Mesendoderm (in vitro differentiated cells): ENCODE measurements around the gene TNKS1BP1.

Source experiments
- DNase-seq: peaks from one replicate; pipeline ENCODE4 v3.0.0; 2013
- H2AK5ac ChIP-seq: 2 replicates; pipeline ENCODE4 v1.6.1; 2013; ENCODE audit warnings: low read length, inconsistent platforms
- H2BK120ac ChIP-seq: 2 replicates; pipeline ENCODE4 v1.6.1; 2013; ENCODE audit warnings: low read depth, mild to moderate bottlenecking, low read length, moderate library complexity, mixed read lengths
- H2BK15ac ChIP-seq: replicated peaks from 2 replicates; pipeline ENCODE4 v1.6.1; 2013; ENCODE audit warnings: low read depth, mild to moderate bottlenecking, moderate library complexity
- H2BK5ac ChIP-seq: 2 replicates; pipeline ENCODE4 v1.6.1; 2013; ENCODE audit warnings: low read length, inconsistent platforms
- H3K18ac ChIP-seq: 2 replicates; pipeline ENCODE4 v1.6.1; 2013; ENCODE audit warnings: mild to moderate bottlenecking, low read length, mixed read lengths
- H3K23ac ChIP-seq: one replicate; pipeline ENCODE4 v1.6.1; 2013; ENCODE audit warnings: low read length
- H3K27ac ChIP-seq: 2 replicates; pipeline ENCODE4 v1.5.1; 2013; ENCODE audit warnings: low read depth, mild to moderate bottlenecking, inconsistent platforms, low read length, moderate library complexity
- H3K27me3 ChIP-seq: 2 replicates; pipeline ENCODE4 v1.6.1; 2013; ENCODE audit warnings: low read length, control low read depth, mild to moderate bottlenecking, inconsistent platforms; ENCODE audit not compliant: insufficient read depth, poor library complexity
- H3K36me3 ChIP-seq: 2 replicates; pipeline ENCODE4 v1.6.1; 2013; ENCODE audit warnings: low read length, inconsistent platforms; ENCODE audit not compliant: control insufficient read depth, insufficient read depth
- H3K4ac ChIP-seq: one replicate; pipeline ENCODE4 v1.6.1; 2013; ENCODE audit warnings: low read depth, mild to moderate bottlenecking, low read length, moderate library complexity
- H3K4me1 ChIP-seq: 2 replicates; pipeline ENCODE4 v1.6.1; 2013; ENCODE audit warnings: low read depth, low read length, inconsistent platforms; ENCODE audit not compliant: control insufficient read depth
- H3K4me2 ChIP-seq: 2 replicates; pipeline ENCODE4 v1.6.1; 2013; ENCODE audit warnings: low read length
- H3K4me3 ChIP-seq: 2 replicates; pipeline ENCODE4 v1.5.1; 2013; ENCODE audit warnings: mild to moderate bottlenecking, low read length
- H3K56ac ChIP-seq: one replicate; pipeline ENCODE4 v1.6.1; 2013; ENCODE audit warnings: low read length
- H3K79me1 ChIP-seq: 2 replicates; pipeline ENCODE4 v1.6.1; 2013; ENCODE audit warnings: low read length, inconsistent platforms
- H3K79me2 ChIP-seq: 2 replicates; pipeline ENCODE4 v1.6.1; 2013; ENCODE audit warnings: mild to moderate bottlenecking, low read length; ENCODE audit not compliant: control insufficient read depth, insufficient read depth
- H3K9ac ChIP-seq: 2 replicates; pipeline ENCODE4 v1.6.1; 2013; ENCODE audit warnings: low read length, inconsistent platforms
- H4K5ac ChIP-seq: one replicate; pipeline ENCODE4 v1.6.1; 2013; ENCODE audit warnings: low read length
- H4K8ac ChIP-seq: one replicate; pipeline ENCODE4 v1.6.1; 2013; ENCODE audit warnings: low read depth, mild to moderate bottlenecking, control low read depth, low read length, moderate library complexity
- WGBS: extraction: QIAGEN DNeasy Blood & Tissue Kit; methylation state at CpG from one replicate; pipeline ENCODE4 v1.1.7; 2013; ENCODE audit warnings: low lambda C conversion rate, missing lambda C conversion rate; ENCODE audit not compliant: insufficient coverage; ENCODE audit errors: extremely low coverage; 5-methylcytosine and 5-hydroxymethylcytosine counted together

Gene TNKS1BP1

DNA sequence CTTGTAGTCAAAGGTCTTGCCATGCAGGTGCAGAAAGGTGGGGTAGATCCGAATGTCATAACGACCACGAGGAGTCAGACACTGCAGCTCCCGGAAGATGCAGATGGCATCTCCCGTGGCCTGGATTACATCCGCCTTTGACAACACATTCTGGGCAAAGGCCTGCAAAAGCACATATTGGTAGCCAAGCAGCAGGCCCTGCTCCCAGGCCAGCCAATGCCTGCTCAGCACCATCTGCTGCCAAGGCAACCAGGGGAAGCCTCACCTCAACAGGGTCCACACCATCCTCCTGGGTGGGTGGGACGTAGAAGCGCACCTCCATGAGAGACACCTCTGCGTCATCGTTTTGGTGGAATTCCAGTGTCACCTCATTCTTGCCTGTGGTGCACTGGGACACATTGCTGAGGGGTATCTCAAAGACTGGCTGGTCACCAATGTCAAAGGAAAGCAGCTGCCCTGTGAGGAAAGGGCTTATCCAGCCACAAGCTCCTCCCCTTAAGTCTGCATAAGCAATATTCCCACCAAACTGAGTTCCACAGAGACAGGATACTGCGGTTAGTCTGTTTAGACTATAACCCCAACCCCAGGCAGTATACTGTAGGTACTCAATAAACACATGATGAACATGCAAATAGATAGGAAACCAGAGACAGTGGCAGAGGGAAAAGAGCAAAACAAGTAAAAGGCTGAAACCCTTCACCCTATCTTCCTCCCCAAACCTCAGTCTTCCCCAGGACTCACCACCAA is 8.1 kb upstream of the TNKS1BP1 start:
- Histone ChIP-seq H2BK5ac (no peak overlapping the region), H3K27me3 (no peaks in the 10 kb centered on the region), H3K27ac (no peak overlapping the region)

DNA sequence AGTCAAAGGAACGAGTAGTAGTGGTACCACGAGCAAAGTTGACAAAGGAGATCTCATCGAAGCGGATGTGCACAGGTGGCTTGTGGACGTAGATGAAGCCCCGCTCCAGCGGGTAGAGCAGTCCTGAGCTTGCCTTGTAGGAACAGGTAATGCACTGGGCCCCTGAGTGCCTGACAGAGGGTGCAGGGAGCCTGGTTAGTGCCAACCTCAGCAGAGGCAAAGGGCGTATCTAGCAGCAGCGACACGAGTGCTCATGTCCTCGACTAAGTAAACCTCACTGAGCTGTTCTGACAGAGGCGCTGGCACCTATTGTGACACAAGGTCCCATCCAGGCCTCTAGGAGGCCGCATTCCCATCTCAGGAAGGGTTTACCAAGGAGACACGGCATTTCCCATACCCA is 7.0 kb upstream of the TNKS1BP1 start:
- Histone ChIP-seq H3K18ac (no peak overlapping the region), H3K79me2 (peaks cover 29% of the 10 kb centered on the region), H4K8ac (no peak overlapping the region), H3K4ac (no peak overlapping the region), H3K4me2 (no peak overlapping the region), H3K4me3 (no peak overlapping the region), H3K4me1 (peaks cover 7% of the 10 kb centered on the region), H2BK5ac (no peak overlapping the region), H4K5ac (no peak overlapping the region), H2AK5ac (no peak overlapping the region), H3K9ac (no peak overlapping the region), H2BK120ac (no peak overlapping the region), H3K23ac (no peak overlapping the region), H3K27ac (no peak overlapping the region), H3K79me1 (peaks cover 28% of the 10 kb centered on the region), H2BK15ac (no peak overlapping the region), H3K56ac (no peak overlapping the region), H3K27me3 (no peaks in the 10 kb centered on the region), H3K36me3 (peaks cover 33% of the 10 kb centered on the region)
- WGBS = no CpG with 5 or more reads among the region's 14 CpGs
- DNase-seq = no peak

More for the DNA sequence above, 8.1 kb upstream of the TNKS1BP1 start:
- no peak overlapping the region for H4K8ac ChIP-seq
- H3K9ac ChIP-seq = no peak overlapping the region
- no peak overlapping the region for H3K4me3 ChIP-seq
- peaks cover 29% of the 10 kb centered on the region for H3K79me2 ChIP-seq
- no peak overlapping the region for H3K56ac ChIP-seq
- no peak overlapping the region for H2AK5ac ChIP-seq
- H3K36me3 ChIP-seq = peaks cover 25% of the 10 kb centered on the region
- H4K5ac ChIP-seq = no peak overlapping the region
- no peak overlapping the region for H3K4ac ChIP-seq
- no CpG with 5 or more reads among the region's 11 CpGs for WGBS
- H3K4me2 ChIP-seq = no peak overlapping the region
- no peak for DNase-seq
- no peak overlapping the region for H2BK15ac ChIP-seq
- no peak overlapping the region for H3K23ac ChIP-seq
- no peak overlapping the region for H2BK120ac ChIP-seq
- peaks cover 28% of the 10 kb centered on the region for H3K79me1 ChIP-seq
- H3K4me1 ChIP-seq = peaks cover 7% of the 10 kb centered on the region
- no peak overlapping the region for H3K18ac ChIP-seq

DNA sequence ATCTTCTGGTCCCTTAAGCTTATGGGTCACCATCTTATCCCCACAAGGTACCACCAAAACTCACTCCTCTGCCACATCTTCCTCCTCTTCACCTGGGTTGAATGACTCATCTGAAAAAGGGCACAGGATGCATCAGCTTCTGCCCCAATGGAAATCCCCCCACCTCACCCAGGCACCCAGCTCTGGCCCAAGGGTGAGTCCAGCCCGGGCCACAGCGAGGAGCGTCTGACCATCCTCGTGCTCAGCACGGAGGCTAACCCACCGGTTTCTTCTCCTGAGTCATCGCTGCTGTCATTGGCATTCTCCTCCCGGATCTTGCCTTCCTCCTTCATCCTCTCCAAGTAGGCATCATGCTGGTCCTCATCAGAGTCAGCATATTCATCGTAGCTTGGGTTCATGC is 5.3 kb upstream of the TNKS1BP1 start:
- no peak overlapping the region for H3K9ac ChIP-seq
- H3K27ac ChIP-seq = no peak overlapping the region
- H3K36me3 ChIP-seq = peaks cover 36% of the 10 kb centered on the region
- no peak overlapping the region for H2BK15ac ChIP-seq
- H2BK5ac ChIP-seq = no peak overlapping the region
- WGBS = no CpG with 5 or more reads among the region's 9 CpGs
- H4K8ac ChIP-seq = no peak overlapping the region
- no peak overlapping the region for H4K5ac ChIP-seq
- no peak for DNase-seq
- H3K4ac ChIP-seq = no peak overlapping the region
- H3K4me3 ChIP-seq = no peak overlapping the region
- H3K56ac ChIP-seq = no peak overlapping the region
- peaks cover 25% of the 10 kb centered on the region for H3K79me2 ChIP-seq
- no peak overlapping the region for H3K4me2 ChIP-seq
- no peak overlapping the region for H3K23ac ChIP-seq
- no peaks in the 10 kb centered on the region for H3K27me3 ChIP-seq
- H3K4me1 ChIP-seq = peaks cover 3% of the 10 kb centered on the region
- no peak overlapping the region for H2BK120ac ChIP-seq
- peaks cover 26% of the 10 kb centered on the region for H3K79me1 ChIP-seq
- no peak overlapping the region for H2AK5ac ChIP-seq
- no peak overlapping the region for H3K18ac ChIP-seq

DNA sequence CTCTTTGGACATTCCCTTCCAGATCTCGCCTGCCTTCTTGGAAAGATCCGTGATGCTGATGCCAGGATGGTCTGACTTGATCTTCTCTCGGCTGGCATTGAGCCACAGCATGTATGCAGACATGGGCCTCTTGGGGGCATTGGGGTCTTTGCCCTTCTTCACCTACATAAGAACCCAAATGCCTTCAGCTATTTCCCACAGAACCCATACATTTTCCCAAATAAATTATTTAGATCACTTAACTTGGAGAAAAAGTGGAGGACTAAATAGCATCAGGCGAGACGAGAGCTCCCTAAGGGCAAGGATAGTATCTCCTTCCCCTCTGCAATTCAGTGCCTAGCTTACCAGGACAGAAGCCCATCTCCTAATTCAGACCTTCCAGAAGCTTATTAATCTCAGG is 3.0 kb upstream of the TNKS1BP1 start:
- Histone ChIP-seq H3K9ac (no peak overlapping the region), H4K8ac (no peak overlapping the region), H3K4me3 (no peak overlapping the region), H3K4ac (no peak overlapping the region), H2BK15ac (no peak overlapping the region), H2BK5ac (no peak overlapping the region), H4K5ac (no peak overlapping the region), H3K79me2 (peaks cover 16% of the 10 kb centered on the region), H2AK5ac (no peak overlapping the region), H3K23ac (no peak overlapping the region), H3K27me3 (no peaks in the 10 kb centered on the region), H3K79me1 (peaks cover 20% of the 10 kb centered on the region), H3K27ac (no peak overlapping the region), H3K4me2 (no peak overlapping the region), H3K18ac (no peak overlapping the region), H3K56ac (no peak overlapping the region), H3K36me3 (peaks cover 31% of the 10 kb centered on the region), H3K4me1 (peaks cover 9% of the 10 kb centered on the region), H2BK120ac (no peak overlapping the region)
- WGBS = no CpG with 5 or more reads among the region's 5 CpGs
- DNase-seq = no peak

DNA sequence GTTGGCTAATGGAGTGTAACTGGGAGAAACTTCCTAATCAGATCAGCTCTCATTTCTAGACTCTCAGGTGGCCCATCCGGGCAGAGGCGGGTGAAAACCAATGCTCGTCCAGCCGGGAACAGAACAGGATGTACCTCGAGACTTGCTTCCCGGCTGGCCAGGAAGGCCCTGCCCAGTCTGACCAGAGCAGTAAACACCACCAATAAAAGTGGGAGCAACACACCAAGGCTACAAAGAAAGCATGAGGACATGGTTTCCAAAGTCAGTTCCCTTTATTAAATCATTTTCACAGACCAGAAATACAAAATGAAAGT is 940 bp upstream of the TNKS1BP1 start:
- Histone ChIP-seq H3K27me3 (no peaks in the 10 kb centered on the region), H3K4me3 (peak overlapping the region; percentile 52), H2AK5ac (peak overlapping the region; percentile 92), H3K4ac (peak overlapping the region; percentile 83), H3K79me1 (peaks cover 19% of the 10 kb centered on the region), H3K9ac (peak overlapping the region; percentile 94), H3K27ac (peak overlapping the region; percentile 97), H3K4me1 (peaks cover 13% of the 10 kb centered on the region), H3K79me2 (peaks cover 32% of the 10 kb centered on the region), H2BK5ac (peak overlapping the region; percentile 88), H4K5ac (no peak overlapping the region), H3K23ac (peak overlapping the region; percentile 29), H3K36me3 (peaks cover 20% of the 10 kb centered on the region), H4K8ac (no peak overlapping the region), H3K4me2 (peak overlapping the region; percentile 83), H2BK15ac (no peak overlapping the region), H2BK120ac (no peak overlapping the region), H3K56ac (peak overlapping the region; percentile 97), H3K18ac (peak overlapping the region; percentile 45)
- no peak for DNase-seq
- no CpG with 5 or more reads among the region's 6 CpGs for WGBS
